ENCODE results near the gene SOBP.

- TF ChIP-seq CTCF (IDR thresholded peaks at IDR 0.05): no peak
- TF ChIP-seq, protein P1, sequence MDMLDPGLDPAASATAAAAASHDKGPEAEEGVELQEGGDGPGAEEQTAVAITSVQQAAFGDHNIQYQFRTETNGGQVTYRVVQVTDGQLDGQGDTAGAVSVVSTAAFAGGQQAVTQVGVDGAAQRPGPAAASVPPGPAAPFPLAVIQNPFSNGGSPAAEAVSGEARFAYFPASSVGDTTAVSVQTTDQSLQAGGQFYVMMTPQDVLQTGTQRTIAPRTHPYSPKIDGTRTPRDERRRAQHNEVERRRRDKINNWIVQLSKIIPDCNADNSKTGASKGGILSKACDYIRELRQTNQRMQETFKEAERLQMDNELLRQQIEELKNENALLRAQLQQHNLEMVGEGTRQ (CRISPR knock-in tag; IDR thresholded peaks at IDR 0.05): no peak
- TF ChIP-seq TEAD1 (CRISPR knock-in tag; IDR thresholded peaks at IDR 0.05): no peak
- TF ChIP-seq CREB1 (CRISPR knock-in tag; IDR thresholded peaks at IDR 0.05): no peak
- TF ChIP-seq ETV6 (CRISPR knock-in tag; IDR thresholded peaks at IDR 0.05): no peak
- no peak for TF ChIP-seq ZNF317 (CRISPR knock-in tag; IDR thresholded peaks at IDR 0.05; ENCODE audit: borderline replicate concordance, low read depth)
These were observed 193.3 kb downstream of the SOBP start for GRCh38 chr6:107683183-107683582.

All from WTC11 (cell line).